ENCODE data around the gene SDK1. TPM values are rescaled to one million over a fixed set of nuclear protein-coding genes. Genes with fewer than 3 reads are reported as not detected.

Gene SDK1
- total RNA-seq, 2 experiments from 2014 or later = 0.19 to 0.36 TPM

DNA sequence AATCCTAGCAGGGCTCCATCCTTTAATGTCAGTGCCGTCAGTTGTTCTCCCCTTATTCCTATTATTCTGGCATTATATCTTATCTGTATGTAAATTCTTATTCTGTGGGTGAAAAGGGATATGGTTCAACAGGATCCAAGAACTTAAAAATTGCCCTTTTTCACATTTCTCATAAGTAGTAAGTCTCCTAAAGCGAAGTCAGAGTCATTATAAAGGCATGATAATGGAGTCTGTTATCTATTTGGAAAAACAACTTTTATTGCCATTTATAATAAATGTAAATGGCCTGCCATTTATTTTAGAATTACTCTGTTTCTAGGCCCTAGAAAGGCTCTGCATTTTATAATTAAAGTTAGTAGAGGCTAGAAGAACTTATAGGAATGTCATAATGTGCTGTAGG lies 31.3 kb downstream of the SDK1 start:
- no peak overlapping the region for H2AFZ ChIP-seq (ENCODE audit: low read length)
- POLR2A ChIA-PET = no interaction called here
- BruUV-seq (replicated peaks) = no TSS peak

GRCh38 chr7:3333861-3334260 lies 32.8 kb downstream of the SDK1 start:
- TF ChIP-seq EZH2phosphoT487 (IDR thresholded peaks at IDR 0.05; ENCODE audit: borderline replicate concordance, low read depth, low read length) (no peak), CTCF (conservative IDR thresholded peaks at IDR 0.05; ENCODE audit: low read length) (no peak)
- no peak overlapping the region for H3K4me3 ChIP-seq (ENCODE audit: low read depth, low read length, poor library complexity, severe bottlenecking)
- H3K36me3 ChIP-seq (ENCODE audit: insufficient read depth, low read length) = no peaks in the 10 kb centered on the region
- no peak overlapping the region for H3K4me2 ChIP-seq (ENCODE audit: low read length)
- POLR2A ChIA-PET = no interaction called here
- no TSS peak for BruUV-seq (replicated peaks)
- no peaks in the 10 kb centered on the region for H3K79me2 ChIP-seq (ENCODE audit: insufficient read depth, low read depth, low read length)
- H4K20me1 ChIP-seq (ENCODE audit: insufficient read depth, low read length) = no peaks in the 10 kb centered on the region
- no peak overlapping the region for H3K27ac ChIP-seq (ENCODE audit: low read depth, low read length, poor library complexity, severe bottlenecking)
- intact Hi-C loops (cut with micrococcal nuclease; ENCODE audit: unreplicated experiment) = no loop called here
- H3K9me3 ChIP-seq (ENCODE audit: low read length) = no peaks in the 10 kb centered on the region
- no peaks in the 10 kb centered on the region for H3K9me2 ChIP-seq (ENCODE audit: insufficient read depth, low read length)
- no peak overlapping the region for H2AFZ ChIP-seq (ENCODE audit: low read length)
- CTCF ChIA-PET (ENCODE audit: unreplicated experiment) = no interaction called here
- DNase-seq (ENCODE audit: low spot score) = no peak
- no peaks in the 10 kb centered on the region for H3K4me1 ChIP-seq (ENCODE audit: insufficient read depth, low read length, poor library complexity, severe bottlenecking)

More for the DNA sequence above, 31.3 kb downstream of the SDK1 start:
- intact Hi-C loops (cut with micrococcal nuclease; ENCODE audit: unreplicated experiment) = no loop called here
- H3K4me2 ChIP-seq (ENCODE audit: low read length) = no peak overlapping the region
- no peaks in the 10 kb centered on the region for H3K9me3 ChIP-seq (ENCODE audit: low read length)
- no peaks in the 10 kb centered on the region for H3K4me1 ChIP-seq (ENCODE audit: insufficient read depth, low read length, poor library complexity, severe bottlenecking)
- H4K20me1 ChIP-seq (ENCODE audit: insufficient read depth, low read length) = no peaks in the 10 kb centered on the region
- no peak overlapping the region for H3K4me3 ChIP-seq (ENCODE audit: low read depth, low read length, poor library complexity, severe bottlenecking)
- TF ChIP-seq EZH2phosphoT487 (IDR thresholded peaks at IDR 0.05; ENCODE audit: borderline replicate concordance, low read depth, low read length) (no peak), CTCF (conservative IDR thresholded peaks at IDR 0.05; ENCODE audit: low read length) (no peak)
- no peak for DNase-seq (ENCODE audit: low spot score)
- CTCF ChIA-PET (ENCODE audit: unreplicated experiment) = no interaction called here
- H3K27ac ChIP-seq (ENCODE audit: low read depth, low read length, poor library complexity, severe bottlenecking) = no peak overlapping the region
- H3K9me2 ChIP-seq (ENCODE audit: insufficient read depth, low read length) = no peaks in the 10 kb centered on the region
- H3K36me3 ChIP-seq (ENCODE audit: insufficient read depth, low read length) = no peaks in the 10 kb centered on the region
- no peaks in the 10 kb centered on the region for H3K79me2 ChIP-seq (ENCODE audit: insufficient read depth, low read depth, low read length)

DNA sequence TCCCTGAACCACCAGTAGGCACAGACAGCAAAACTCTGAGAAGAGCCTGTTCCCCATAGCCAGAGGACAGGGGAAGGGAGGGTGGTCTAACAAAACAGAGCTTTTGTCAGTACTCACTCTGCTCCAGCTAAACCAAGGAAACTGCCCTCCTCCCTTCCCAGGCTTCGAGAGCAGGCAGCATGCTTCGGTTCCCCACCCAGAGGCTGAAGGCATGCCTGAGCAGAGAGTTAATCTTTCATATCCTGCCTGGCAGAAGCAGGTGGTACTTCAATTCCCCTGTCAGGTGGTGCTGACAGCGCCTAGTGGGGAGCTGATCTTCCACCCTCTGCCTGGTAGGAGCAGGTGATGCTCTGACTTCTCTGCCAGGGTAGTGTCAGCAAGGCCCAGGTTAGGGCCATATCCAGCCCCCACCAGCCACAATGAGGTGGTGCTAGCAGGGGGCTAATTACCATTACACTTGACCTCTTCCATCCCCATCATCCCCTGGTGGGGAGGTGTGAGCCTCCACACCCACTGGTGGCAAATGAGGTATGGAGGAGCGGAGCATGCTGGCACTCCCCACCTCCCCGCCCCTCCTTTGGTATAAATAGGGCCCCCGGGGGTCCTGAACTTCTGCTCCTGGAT lies 35.1 kb downstream of the SDK1 start:
- intact Hi-C loops (cut with micrococcal nuclease; ENCODE audit: unreplicated experiment) = no loop called here
- no TSS peak for BruUV-seq (replicated peaks)
- no peaks in the 10 kb centered on the region for H3K9me3 ChIP-seq (ENCODE audit: low read length)
- POLR2A ChIA-PET = interaction anchor here (0.6 kb wide), 1 partner anchor 38 kb away, joined by 3 read pairs; no protein-coding TSS in a partner anchor
- CTCF ChIA-PET (ENCODE audit: unreplicated experiment) = no interaction called here
- no peak for DNase-seq (ENCODE audit: low spot score)
- H3K9me2 ChIP-seq (ENCODE audit: insufficient read depth, low read length) = no peaks in the 10 kb centered on the region
- H3K4me2 ChIP-seq (ENCODE audit: low read length) = no peak overlapping the region
- H3K36me3 ChIP-seq (ENCODE audit: insufficient read depth, low read length) = no peaks in the 10 kb centered on the region
- no peaks in the 10 kb centered on the region for H4K20me1 ChIP-seq (ENCODE audit: insufficient read depth, low read length)
- no peak overlapping the region for H3K4me3 ChIP-seq (ENCODE audit: low read depth, low read length, poor library complexity, severe bottlenecking)
- H3K79me2 ChIP-seq (ENCODE audit: insufficient read depth, low read depth, low read length) = no peaks in the 10 kb centered on the region
- TF ChIP-seq EZH2phosphoT487 (IDR thresholded peaks at IDR 0.05; ENCODE audit: borderline replicate concordance, low read depth, low read length) (no peak), CTCF (conservative IDR thresholded peaks at IDR 0.05; ENCODE audit: low read length) (no peak)
- no peak overlapping the region for H3K27ac ChIP-seq (ENCODE audit: low read depth, low read length, poor library complexity, severe bottlenecking)
- H3K4me1 ChIP-seq (ENCODE audit: insufficient read depth, low read length, poor library complexity, severe bottlenecking) = no peaks in the 10 kb centered on the region
- H2AFZ ChIP-seq (ENCODE audit: low read length) = no peak overlapping the region

Data from OCI-LY7 (cell line).